ENCODE measurements around the gene THAP4.

GRCh38 chr2:241571821-241572620 lies 64.9 kb downstream of the THAP4 start:
- no peak for TF ChIP-seq EZH2 (IDR thresholded peaks at IDR 0.05; ENCODE audit: low read depth, unreplicated experiment)
- no peak for TF ChIP-seq CTCF (conservative IDR thresholded peaks at IDR 0.05; ENCODE audit: low read depth in 2 of 2)
- no peak for TF ChIP-seq ZNF331 (CRISPR knock-in tag; IDR thresholded peaks at IDR 0.05; ENCODE audit: low read depth)
- TF ChIP-seq REST (IDR thresholded peaks at IDR 0.05; ENCODE audit: unreplicated experiment) = no peak
- no peak for TF ChIP-seq POLR2AphosphoS5 (IDR thresholded peaks at IDR 0.05; ENCODE audit: low read depth)
